Measurements from ENCODE around the gene DLG5. TPM values are rescaled to one million over a fixed set of nuclear protein-coding genes. Genes with fewer than 3 reads are reported as not detected.

DLG5 gene
- polyA plus RNA-seq, 1 of the 3 experiments (the other 2 are of a cell fraction) = 31.3 TPM

GRCh38 chr10:77902159-77902558 is 24.4 kb downstream of the DLG5 start:
- CTCF ChIA-PET = interaction anchor here (1.3 kb wide), 1 partner anchor 23 kb away, joined by 5 read pairs; no protein-coding TSS in a partner anchor
- peaks cover 99% of the 10 kb centered on the region for H3K79me2 ChIP-seq (ENCODE audit: insufficient read depth)

DNA sequence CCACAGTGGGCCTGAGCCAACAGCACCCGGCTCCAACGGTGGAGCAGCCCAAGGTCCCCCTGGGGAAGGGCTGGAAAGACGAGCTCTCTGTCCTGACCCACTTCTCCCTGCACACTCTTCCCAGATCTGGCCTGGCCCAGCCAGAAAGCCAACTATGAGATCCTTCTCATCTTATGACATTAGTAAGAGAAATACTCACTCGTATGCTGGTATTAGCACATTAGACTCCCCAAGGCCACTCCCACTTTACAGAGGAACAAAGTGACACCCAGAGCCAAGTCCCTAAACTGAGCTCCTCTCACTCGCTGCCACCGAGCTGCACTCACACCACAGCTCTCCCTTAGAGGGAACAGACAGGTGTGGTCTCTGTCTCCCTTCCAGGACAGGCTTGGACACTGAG is 24.8 kb downstream of the DLG5 start:
- peaks cover 73% of the 10 kb centered on the region for H4K20me1 ChIP-seq (ENCODE audit: insufficient read depth)
- WGBS (ENCODE audit: low lambda C conversion rate) = 95% methylated on average over 6 of the region's 6 CpGs

More at GRCh38 chr10:77902159-77902558, 24.4 kb downstream of the DLG5 start:
- Histone ChIP-seq H2AFZ (ENCODE audit: low read depth) (no peak overlapping the region), H3K4me3 (ENCODE audit: low read depth in 2 of 2, low read length in 1 of 2) (no peak overlapping the region), H3F3A (replicated peaks; ENCODE audit: insufficient read depth) (peaks cover 5% of the 10 kb centered on the region), H3K36me3 (replicated peaks in 1 of 2; ENCODE audit: control insufficient read depth in 1 of 2, insufficient read depth in 2 of 2, low read length in 1 of 2) (no peaks in the 10 kb centered on the region), H3K4me1 (ENCODE audit: control insufficient read depth in 1 of 2, insufficient read depth in 2 of 2, low read depth in 1 of 2, low read length in 1 of 2) (peaks cover 7 to 40% of the 10 kb centered on the region in 2 experiments; a peak in 3 of 4 replicates), H3K27me3 (ENCODE audit: insufficient read depth) (no peaks in the 10 kb centered on the region), H3K9me2 (no peaks in the 10 kb centered on the region), H4K20me1 (ENCODE audit: insufficient read depth) (peaks cover 77% of the 10 kb centered on the region), H3K4me2 (no peak overlapping the region), H3K27ac (ENCODE audit: low read depth in 2 of 2, low read length in 1 of 2) (peak overlapping the region in 1 of 2 experiments; percentile 11; a peak in 1 of 4 replicates), H3K9ac (no peak overlapping the region), H3K9me3 (no peaks in the 10 kb centered on the region)
- WGBS (ENCODE audit: low lambda C conversion rate) = 89% methylated on average over 4 of the region's 5 CpGs
- POLR2A ChIA-PET = no interaction called here
- TF ChIP-seq FOXJ3 (CRISPR knock-in tag; IDR thresholded peaks at IDR 0.05) = no peak
- TF ChIP-seq SMC3 (IDR thresholded peaks at IDR 0.05; ENCODE audit: low read depth, low read length) = no peak
- no peak for TF ChIP-seq EZH2phosphoT487 (IDR thresholded peaks at IDR 0.05; ENCODE audit: borderline replicate concordance, low read depth)
- no peak for TF ChIP-seq NFIC (IDR thresholded peaks at IDR 0.05; ENCODE audit: borderline replicate concordance)
- no peak for TF ChIP-seq USF1 (IDR thresholded peaks at IDR 0.05; ENCODE audit: borderline replicate concordance, low read depth)
- TF ChIP-seq TAF1 (IDR thresholded peaks at IDR 0.05; ENCODE audit: borderline replicate concordance, low read depth, low read length) = no peak
- TF ChIP-seq, protein P1, sequence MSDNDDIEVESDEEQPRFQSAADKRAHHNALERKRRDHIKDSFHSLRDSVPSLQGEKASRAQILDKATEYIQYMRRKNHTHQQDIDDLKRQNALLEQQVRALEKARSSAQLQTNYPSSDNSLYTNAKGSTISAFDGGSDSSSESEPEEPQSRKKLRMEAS (IDR thresholded peaks at IDR 0.05; ENCODE audit: low read depth) = no peak
- TF ChIP-seq EP300 (IDR thresholded peaks at IDR 0.05; ENCODE audit: borderline replicate concordance in 1 of 2, low read depth in 1 of 2, low read length in 1 of 2) = no peak
- no peak for DNase-seq

More for the DNA sequence above, 24.8 kb downstream of the DLG5 start:
- CTCF ChIA-PET = interaction anchor here (1.3 kb wide), 1 partner anchor 24 kb away, joined by 5 read pairs; no protein-coding TSS in a partner anchor
- no peaks in the 10 kb centered on the region for H3K9me2 ChIP-seq
- no peaks in the 10 kb centered on the region for H3K27me3 ChIP-seq (ENCODE audit: insufficient read depth)
- TF ChIP-seq JUND (IDR thresholded peaks at IDR 0.05) (no peak), MXI1 (IDR thresholded peaks at IDR 0.05; ENCODE audit: low read depth, low read length) (no peak), IRF3 (IDR thresholded peaks at IDR 0.05; ENCODE audit: low read depth, low read length) (no peak), YY1 (IDR thresholded peaks at IDR 0.05; ENCODE audit: low read depth) (no peak), ELF1 (IDR thresholded peaks at IDR 0.05) (no peak), TAF1 (IDR thresholded peaks at IDR 0.05; ENCODE audit: borderline replicate concordance, low read depth, low read length) (no peak), RXRA (IDR thresholded peaks at IDR 0.05; ENCODE audit: borderline replicate concordance, low read depth) (no peak), NRF1 (IDR thresholded peaks at IDR 0.05; ENCODE audit: low read depth, low read length) (no peak), FOXJ3 (CRISPR knock-in tag; IDR thresholded peaks at IDR 0.05) (no peak), SMC3 (IDR thresholded peaks at IDR 0.05; ENCODE audit: low read depth, low read length) (no peak), EZH2phosphoT487 (IDR thresholded peaks at IDR 0.05; ENCODE audit: borderline replicate concordance, low read depth) (no peak), POLR2AphosphoS5 (IDR thresholded peaks at IDR 0.05; ENCODE audit: low read depth, low read length) (no peak), ZBTB33 (IDR thresholded peaks at IDR 0.05; ENCODE audit: borderline replicate concordance, low read depth) (no peak), SIN3A (IDR thresholded peaks at IDR 0.05; ENCODE audit: borderline replicate concordance, low read depth, low read length) (no peak), CHD2 (IDR thresholded peaks at IDR 0.05; ENCODE audit: low read length, partially characterized antibody) (no peak), MEF2A (IDR thresholded peaks at IDR 0.05; ENCODE audit: borderline replicate concordance, low read depth) (no peak), TCF12 (IDR thresholded peaks at IDR 0.05) (no peak)
- TF ChIP-seq, protein P2, sequence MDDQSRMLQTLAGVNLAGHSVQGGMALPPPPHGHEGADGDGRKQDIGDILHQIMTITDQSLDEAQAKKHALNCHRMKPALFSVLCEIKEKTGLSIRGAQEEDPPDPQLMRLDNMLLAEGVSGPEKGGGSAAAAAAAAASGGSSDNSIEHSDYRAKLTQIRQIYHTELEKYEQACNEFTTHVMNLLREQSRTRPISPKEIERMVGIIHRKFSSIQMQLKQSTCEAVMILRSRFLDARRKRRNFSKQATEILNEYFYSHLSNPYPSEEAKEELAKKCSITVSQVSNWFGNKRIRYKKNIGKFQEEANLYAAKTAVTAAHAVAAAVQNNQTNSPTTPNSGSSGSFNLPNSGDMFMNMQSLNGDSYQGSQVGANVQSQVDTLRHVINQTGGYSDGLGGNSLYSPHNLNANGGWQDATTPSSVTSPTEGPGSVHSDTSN (IDR thresholded peaks at IDR 0.05) = no peak
- TF ChIP-seq, protein P1 (IDR thresholded peaks at IDR 0.05; ENCODE audit: low read depth) = no peak
- H3K27ac ChIP-seq (ENCODE audit: low read depth in 2 of 2, low read length in 1 of 2) = peak overlapping the region in 1 of 2 experiments; percentile 11; a peak in 1 of 4 replicates
- no peak overlapping the region for H3K4me3 ChIP-seq (ENCODE audit: low read depth in 2 of 2, low read length in 1 of 2)
- POLR2A ChIA-PET = no interaction called here
- no peaks in the 10 kb centered on the region for H3K36me3 ChIP-seq (replicated peaks in 1 of 2; ENCODE audit: control insufficient read depth in 1 of 2, insufficient read depth in 2 of 2, low read length in 1 of 2)
- no peak overlapping the region for H3K9ac ChIP-seq
- peaks cover 7 to 40% of the 10 kb centered on the region in 2 experiments; a peak in 3 of 4 replicates for H3K4me1 ChIP-seq (ENCODE audit: control insufficient read depth in 1 of 2, insufficient read depth in 2 of 2, low read depth in 1 of 2, low read length in 1 of 2)
- H2AFZ ChIP-seq (ENCODE audit: low read depth) = no peak overlapping the region
- DNase-seq = no peak
- peaks cover 5% of the 10 kb centered on the region for H3F3A ChIP-seq (replicated peaks; ENCODE audit: insufficient read depth)
- H3K9me3 ChIP-seq = no peaks in the 10 kb centered on the region
- no peak overlapping the region for H3K4me2 ChIP-seq
- H3K79me2 ChIP-seq (ENCODE audit: insufficient read depth) = peaks cover 99% of the 10 kb centered on the region
